ENCODE measurements around the gene FAIM2.
"Not testable (repeated sequence)": the region's sequence is repeated elsewhere in the genome, so short reads cannot be mapped to it uniquely, and the experiment has no call there.

The FAIM2 gene

DNA sequence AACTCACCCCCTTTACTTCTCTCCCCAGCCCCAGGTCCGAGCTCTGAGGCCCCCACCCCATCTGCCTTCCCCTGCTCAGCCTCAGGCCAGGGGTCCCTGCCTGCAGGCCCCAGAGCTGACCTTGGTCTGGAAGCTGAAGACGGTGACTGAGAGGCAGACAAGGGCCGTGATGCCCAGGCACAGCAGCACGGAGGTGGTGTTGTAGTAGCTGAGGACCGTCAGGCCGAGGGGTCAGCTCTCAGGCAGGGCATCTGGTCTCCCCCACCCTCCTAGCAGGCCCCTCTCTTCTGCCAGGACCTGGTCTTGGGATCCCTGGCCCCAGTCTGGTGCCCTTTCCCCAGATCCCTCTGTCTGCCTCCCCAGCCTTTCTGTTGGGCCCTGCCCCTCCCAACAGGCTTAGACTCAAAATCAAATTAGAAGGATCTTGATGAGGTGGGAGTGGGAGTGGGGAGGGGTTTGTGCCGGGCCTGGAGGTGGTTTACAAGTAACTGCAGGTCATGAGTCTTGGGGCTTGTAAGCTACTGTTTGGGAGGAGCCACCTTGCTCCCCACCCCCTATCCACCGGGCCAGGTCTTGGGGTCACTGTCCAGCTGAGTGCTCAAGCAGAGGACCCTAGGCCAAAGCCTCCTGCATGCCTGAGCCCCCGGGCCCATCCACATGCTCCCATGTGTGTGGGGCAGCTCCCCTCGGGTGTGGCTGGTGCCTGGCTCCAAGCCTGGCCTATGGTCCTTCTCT lies 14.2 kb downstream of the FAIM2 start:
- H3K4me3 ChIP-seq (ENCODE audit: low read length), result no peak overlapping the region
- TF ChIP-seq ZNF274 (IDR thresholded peaks at IDR 0.05; ENCODE audit: low read depth, low read length), result no peak

DNA sequence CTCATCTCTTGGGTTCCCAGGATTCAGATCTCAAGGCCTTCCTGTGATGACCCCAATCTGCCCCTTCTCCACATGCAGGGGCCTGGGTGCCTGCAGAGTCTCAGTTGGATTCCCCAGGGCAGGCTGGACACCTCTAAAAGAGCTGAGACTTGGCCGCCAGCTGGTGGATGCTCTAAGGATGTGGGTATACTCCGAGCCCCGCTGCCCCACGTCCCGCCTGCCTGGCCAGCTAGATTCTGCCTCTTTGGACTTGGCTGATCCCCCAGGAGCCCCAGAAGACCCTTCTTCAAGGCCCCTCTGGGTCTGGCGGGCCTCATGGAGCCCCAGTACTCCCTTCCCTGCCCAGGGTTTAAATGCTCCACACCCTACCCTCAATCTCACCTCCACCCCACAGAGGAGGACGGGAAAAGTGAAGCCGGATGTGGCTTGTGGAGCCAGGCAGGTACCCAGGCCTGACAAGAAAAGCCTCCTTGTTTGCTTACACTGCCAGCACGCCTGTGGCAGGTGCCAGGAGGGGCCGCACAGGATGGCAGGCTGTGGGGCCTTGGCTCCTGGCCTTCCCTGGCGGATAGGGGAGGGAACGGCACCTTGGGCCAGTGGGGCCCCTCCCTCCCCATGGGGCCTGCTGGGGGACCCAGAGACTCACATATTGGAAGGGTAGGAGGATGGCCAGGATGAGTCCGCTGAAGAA lies 15.1 kb downstream of the FAIM2 start:
- no peak overlapping the region for H3K4me3 ChIP-seq (ENCODE audit: low read length)
- TF ChIP-seq ZNF274 (IDR thresholded peaks at IDR 0.05; ENCODE audit: low read depth, low read length), result no peak

DNA sequence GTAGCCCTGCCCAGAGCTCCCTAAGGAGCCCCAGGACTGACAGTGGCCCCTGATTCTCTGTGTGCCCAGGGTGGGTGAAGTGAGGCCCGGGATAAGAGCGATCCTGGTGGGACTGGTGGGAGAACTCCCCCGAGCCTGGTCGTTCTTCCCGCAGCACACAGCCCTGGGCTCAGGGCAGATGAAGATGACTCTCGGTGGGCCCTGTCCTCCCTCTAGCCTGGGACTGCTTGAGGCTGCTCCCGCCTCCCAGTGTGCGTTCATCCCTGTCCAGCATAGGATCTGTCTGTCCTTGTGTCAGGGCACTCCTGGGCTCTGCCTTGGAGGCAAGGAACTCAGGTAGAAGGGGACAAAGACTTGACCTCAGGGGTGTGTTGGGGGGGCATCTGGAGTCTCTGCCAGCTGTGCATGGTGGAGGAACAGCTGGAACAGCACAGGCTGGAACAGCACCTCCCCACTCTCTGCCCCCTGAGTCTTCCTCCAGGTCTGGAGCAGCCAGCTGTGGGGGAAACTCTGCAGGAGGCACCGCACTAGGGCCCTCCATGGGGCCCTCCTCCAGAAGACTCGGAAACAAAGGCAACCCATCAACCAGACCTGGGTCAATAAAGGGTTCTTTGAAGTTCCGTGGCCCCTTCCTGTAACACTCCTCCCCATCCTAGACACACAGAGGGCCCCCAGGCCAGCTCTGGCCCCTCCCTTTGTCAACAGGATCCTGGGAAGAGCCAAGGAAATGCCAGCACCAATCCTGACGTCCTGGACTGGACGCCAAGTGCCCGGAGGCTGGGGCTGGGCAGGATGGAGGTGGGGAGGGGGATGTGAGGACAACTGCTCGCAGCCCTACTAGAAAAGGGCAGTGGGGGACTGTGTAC lies 15.9 kb downstream of the FAIM2 start:
- H3K4me3 ChIP-seq (ENCODE audit: low read length), result no peak overlapping the region
- TF ChIP-seq ZNF274 (IDR thresholded peaks at IDR 0.05; ENCODE audit: low read depth, low read length), result no peak

DNA sequence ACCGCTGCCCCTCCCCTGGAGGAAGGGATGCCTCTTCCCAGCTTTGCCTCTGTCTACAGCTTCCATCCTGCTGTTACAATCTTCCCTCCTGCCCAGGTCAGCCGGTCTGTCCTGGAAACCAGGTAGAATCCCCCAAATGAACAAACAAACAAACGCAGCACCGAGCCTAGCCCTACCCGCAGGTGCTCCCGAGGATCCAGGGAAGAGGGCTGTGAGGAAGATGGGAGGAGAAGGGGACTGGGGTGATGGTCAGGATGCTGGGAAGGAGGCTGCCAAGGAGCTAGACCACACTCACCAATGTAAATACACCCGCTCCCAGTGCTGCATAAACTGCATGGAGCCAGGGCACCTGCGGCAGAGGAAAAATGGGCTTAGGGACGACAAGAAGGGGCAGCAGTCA lies 16.6 kb downstream of the FAIM2 start:
- no peak overlapping the region for H3K4me3 ChIP-seq (ENCODE audit: low read length)
- TF ChIP-seq ZNF274 (IDR thresholded peaks at IDR 0.05; ENCODE audit: low read depth, low read length), result no peak

DNA sequence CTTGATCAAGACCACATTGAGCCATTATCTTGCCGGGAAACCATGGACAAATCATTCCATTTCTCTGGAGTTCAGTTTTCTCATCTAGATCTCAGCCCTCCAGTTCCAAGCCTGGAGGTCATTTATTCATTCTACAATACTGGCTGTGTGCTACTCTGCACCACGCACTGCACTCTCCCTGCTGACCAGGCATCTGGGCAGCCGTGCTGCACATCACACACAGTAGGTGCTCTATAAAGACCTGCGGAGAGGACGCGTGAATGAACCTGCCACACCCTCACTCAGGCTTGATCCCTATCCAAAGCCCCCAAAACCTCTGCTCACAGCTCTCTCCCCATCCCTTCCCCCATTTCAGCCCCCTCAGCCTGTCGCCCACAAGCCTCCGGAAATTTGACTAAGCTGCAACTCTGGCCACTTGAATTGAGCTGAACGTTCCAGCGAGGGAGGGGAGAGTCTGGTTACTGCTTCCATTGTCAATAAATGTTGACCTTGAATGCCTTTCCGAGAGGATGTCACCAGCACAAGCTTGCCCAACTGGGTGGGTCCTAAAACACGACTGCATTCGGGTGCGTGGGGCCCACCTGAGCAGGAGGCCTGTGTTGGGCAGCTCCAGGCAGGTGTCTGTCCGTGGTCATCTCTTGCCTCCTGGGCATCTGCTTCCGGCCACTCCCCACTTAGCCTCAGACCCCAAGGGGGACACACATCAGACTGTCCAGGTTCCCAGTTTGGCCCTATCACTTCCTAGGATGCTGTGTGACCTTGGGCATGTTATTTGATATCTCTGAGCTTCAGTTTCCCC lies 17.8 kb downstream of the FAIM2 start:
- TF ChIP-seq ZNF274 (IDR thresholded peaks at IDR 0.05; ENCODE audit: low read depth, low read length), result no peak
- H3K4me3 ChIP-seq (ENCODE audit: low read length), result no peak overlapping the region

DNA sequence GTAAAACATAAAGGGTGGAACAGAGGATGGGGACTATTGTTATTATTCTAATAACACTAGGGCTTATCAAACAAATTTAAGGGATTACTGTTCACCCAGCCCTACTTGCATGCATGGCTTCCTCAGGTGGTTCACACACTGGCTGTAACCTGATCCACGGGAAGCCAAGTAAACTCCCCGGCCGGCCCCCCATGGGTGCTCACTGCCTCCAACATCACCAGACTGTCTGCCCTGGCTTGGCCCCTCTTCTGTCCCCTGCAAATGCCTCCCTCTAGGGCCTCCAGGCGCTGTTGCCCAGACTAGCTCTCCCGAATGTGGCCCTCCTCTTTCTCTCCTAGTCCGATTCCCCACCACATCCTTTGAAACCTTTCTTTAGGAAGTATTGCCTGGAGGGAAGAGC lies 18.6 kb downstream of the FAIM2 start:
- TF ChIP-seq ZNF274 (IDR thresholded peaks at IDR 0.05; ENCODE audit: low read depth, low read length), result no peak
- H3K4me3 ChIP-seq (ENCODE audit: low read length), result no peak overlapping the region

DNA sequence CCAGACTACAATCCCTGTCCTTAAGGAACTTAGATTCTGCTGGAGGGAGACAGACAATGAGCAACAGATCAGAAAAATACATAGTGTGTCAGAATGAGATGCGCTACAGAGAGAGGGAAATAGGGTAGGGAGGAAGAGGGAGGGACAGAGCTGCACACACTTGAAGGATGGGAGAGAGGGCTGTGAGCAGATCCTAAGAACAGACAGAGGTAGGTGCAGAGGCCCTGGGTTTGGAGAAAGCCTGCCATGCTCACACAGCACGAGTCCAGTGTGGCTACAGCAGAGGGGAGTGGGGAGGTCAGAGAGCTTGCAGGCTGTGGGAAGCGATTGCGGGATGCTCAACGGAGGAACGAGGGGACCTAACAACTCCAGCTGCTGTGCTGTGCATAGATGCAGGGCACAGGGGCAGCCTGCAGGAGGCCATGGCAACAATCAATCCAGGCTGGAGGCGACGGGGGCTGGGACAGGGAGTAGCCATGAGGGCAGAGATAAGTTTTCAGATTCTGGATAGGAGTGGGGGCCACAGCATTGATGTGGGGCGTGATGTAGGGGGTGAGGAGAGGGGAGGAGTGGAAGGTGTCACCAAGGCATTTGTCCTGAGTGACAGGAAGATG lies 20.7 kb downstream of the FAIM2 start:
- H3K4me3 ChIP-seq (ENCODE audit: low read length), result no peak overlapping the region
- no peak for TF ChIP-seq ZNF274 (IDR thresholded peaks at IDR 0.05; ENCODE audit: low read depth, low read length)

DNA sequence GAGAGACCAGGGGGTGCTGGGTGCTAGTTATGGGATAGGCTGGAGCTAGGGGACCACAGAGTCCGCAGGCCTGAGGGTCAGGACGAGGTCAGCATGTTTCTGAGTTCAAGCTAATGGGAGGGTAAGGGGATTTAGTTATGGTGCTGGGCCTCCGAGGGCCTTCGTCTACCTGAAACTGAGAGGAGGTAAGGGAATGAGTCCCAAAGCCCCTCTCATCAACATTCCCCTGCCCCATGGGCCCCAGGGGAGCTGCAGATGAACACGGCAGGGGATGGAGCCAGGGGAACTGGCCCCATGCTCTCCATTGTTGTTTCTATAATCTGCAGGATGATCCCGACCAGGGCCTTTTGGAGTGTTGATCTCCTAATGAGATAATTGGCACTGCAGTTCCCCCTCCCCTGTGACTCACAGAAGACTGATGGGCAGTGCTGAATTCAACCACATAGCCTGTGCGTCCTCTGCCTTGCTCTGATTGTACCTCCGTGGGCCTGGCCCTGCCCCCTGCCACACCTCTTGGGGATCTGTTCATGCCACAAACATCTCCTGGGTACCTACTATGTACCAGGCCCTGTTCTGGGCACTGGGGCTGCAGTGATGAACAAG lies 21.4 kb downstream of the FAIM2 start:
- no peak overlapping the region for H3K4me3 ChIP-seq (ENCODE audit: low read length)
- no peak for TF ChIP-seq ZNF274 (IDR thresholded peaks at IDR 0.05; ENCODE audit: low read depth, low read length)

DNA sequence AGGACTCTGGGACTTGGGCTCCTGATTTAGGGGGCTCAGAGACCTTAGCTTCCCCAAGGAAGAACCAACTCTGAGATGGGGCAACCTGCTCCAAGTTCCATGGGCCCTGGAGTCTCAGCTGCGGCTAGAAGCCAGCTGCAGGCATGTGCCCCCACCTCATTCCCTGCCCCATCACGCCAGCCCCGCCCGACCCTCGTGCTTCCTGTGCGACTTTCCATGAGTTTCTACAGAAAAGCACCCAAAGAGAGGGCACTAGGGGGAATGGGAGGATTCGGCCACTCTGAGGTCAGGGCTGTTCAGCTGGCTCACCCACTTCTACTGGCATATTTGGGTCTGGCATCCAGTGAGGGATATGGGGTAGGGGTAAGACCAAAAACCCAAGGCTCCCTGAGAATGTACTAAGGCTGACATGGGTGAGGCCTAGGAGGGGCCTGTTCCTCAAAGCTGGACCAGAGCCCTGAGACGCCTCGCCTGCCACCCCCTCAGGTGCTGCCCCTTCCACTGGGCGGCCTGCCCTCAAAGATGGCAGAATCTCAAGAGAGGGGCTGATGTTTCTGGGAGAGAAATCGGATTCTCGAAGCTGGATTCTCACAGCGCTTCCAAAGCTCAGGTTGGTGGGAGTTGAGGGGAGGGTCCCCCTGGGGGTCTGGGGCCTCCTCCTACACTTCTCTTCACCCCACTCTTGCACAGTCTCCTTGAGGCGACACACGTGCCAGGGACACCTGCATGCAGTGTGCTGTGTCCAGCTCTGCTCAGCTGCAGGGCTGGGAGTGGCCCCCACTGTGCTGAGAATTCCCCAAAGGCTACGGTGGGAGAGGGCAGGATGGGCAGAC lies 22.1 kb downstream of the FAIM2 start:
- no peak for TF ChIP-seq ZNF274 (IDR thresholded peaks at IDR 0.05; ENCODE audit: low read depth, low read length)
- H3K4me3 ChIP-seq (ENCODE audit: low read length), result no peak overlapping the region

DNA sequence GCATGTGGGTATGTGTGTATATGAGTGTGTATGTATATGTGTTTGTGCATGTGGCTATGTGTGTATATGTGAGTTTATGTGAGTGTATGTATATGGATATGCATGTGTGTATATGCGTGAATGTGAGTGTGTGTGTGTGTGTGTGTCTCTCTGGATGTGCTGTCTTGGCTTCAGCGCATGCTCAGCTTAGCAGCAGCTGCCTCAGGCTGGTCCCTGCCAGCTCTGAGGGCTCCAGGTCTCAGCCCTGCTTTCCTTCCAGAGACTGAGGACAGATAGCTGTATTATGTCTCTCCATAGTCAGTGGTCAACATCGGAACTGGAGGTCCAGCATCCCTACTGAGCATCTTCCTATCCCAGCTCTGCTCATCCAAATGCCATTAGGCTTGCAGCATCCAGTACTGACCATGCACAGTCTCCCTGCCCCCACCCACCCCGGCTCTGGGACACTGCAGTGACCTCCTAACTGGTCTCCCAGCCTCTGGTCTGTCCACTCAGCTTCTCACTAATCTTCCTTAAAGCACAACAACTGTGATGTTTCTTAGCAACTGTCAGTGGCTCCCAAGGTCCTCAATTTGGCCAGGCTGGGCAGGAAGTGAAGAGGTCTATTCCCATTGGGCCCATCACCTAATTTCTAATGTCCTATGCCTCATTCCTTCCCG lies 22.8 kb downstream of the FAIM2 start:
- no peak overlapping the region for H3K4me3 ChIP-seq (ENCODE audit: low read length)
- TF ChIP-seq ZNF274 (IDR thresholded peaks at IDR 0.05; ENCODE audit: low read depth, low read length), result no peak

DNA sequence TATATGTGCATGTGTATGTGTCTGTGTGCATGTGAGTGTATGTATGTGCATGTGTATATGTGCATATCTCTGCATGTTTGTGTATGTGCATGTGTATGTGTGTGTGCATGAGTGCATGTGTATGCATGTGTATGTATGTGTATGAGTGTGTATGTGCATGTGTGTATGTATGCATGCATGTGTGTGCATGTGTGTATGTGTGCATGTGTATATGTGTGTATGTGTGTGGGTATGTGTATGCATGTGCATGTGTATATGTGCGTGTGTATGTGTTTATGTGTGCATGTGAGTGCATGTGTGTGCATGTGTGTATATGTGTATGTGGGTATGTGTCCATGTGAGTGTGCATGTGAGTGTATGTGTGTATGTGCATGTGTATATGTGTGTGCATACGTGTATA lies 24.6 kb downstream of the FAIM2 start:
- not testable (repeated sequence) for H3K4me3 ChIP-seq (ENCODE audit: low read length)

DNA sequence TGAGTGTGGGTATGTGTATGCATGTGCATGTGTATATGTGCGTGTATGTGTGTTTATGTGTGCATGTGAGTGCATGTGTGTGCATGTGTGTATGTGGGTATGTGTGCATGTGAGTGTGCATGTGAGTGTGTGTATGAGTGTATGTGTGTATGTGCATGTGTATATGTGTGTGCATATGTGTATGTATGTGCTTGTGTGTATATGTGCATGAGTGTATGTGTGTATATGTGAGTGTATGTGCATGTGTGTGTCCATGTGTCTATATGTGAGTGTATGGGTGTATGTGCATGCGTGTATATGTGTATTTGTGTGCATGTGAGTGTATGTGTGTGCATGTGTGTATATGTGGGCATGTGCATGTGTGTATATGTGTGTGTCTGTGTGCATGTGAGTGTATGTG lies 25.7 kb downstream of the FAIM2 start:
- TF ChIP-seq ZNF274 (IDR thresholded peaks at IDR 0.05; ENCODE audit: low read depth, low read length), result no peak
- no peak overlapping the region for H3K4me3 ChIP-seq (ENCODE audit: low read length)
